Kidney (tissue), 14 donors: ENCODE data around the gene MTREX. TPM values are rescaled to one million over a fixed set of nuclear protein-coding genes. Genes with fewer than 3 reads are reported as not detected.

Experiments
- DNase-seq, 5 donors: peaks; one replicate each; pipeline ENCODE4 v3.0.0-alpha.2; 2013 to 2020
- FAIRE-seq: peaks from 2 replicates; lab custom pipeline; 2012; peaks lifted over from hg19 to GRCh38; lab: Jason Lieb, UNC
- H3K27ac ChIP-seq, 2 donors: one replicate each; pipeline ENCODE4 v1.7.0; 2013; ENCODE audit warnings: low read depth in 2 of 2, low read length in 2 of 2, inconsistent platforms in 1 of 2
- H3K27me3 ChIP-seq: one replicate; pipeline ENCODE4 v1.7.1; 2013; ENCODE audit warnings: low read length, inconsistent platforms; ENCODE audit not compliant: control insufficient read depth, insufficient read depth
- H3K36me3 ChIP-seq, 3 donors: one replicate each; pipeline versions ENCODE4 v1.7.0 to v1.7.1; 2013; ENCODE audit warnings: low read length in 3 of 3, control low read depth in 1 of 3, inconsistent platforms in 1 of 3; ENCODE audit not compliant: insufficient read depth in 3 of 3, control insufficient read depth in 2 of 3
- H3K4me1 ChIP-seq, 3 donors: one replicate each; pipeline versions ENCODE4 v1.7.0 to v1.7.1; 2013; ENCODE audit warnings: low read length in 3 of 3, inconsistent platforms in 1 of 3, low read depth in 1 of 3; ENCODE audit not compliant: control insufficient read depth in 2 of 3, insufficient read depth in 2 of 3
- H3K4me3 ChIP-seq, 3 donors: one replicate each; pipeline versions ENCODE4 v1.7.0 to v1.8.1; 2013; ENCODE audit warnings: low read length in 3 of 3, control low read depth in 1 of 3, inconsistent platforms in 1 of 3
- H3K9ac ChIP-seq, 3 donors: one replicate each; pipeline versions ENCODE4 v1.7.0 to v1.7.1; 2013; ENCODE audit warnings: low read length in 3 of 3, control low read depth in 1 of 3, inconsistent platforms in 1 of 3
- H3K9me3 ChIP-seq, 3 donors: one replicate each; pipeline versions ENCODE4 v1.7.0 to v1.7.1; 2013; ENCODE audit warnings: low read length in 3 of 3, control low read depth in 1 of 3, inconsistent platforms in 1 of 3; ENCODE audit not compliant: control insufficient read depth in 2 of 3, insufficient read depth in 1 of 3
- CTCF ChIP-seq: IDR thresholded peaks from 3 replicates; pipeline ENCODE4 v1.5.1; 2012; ENCODE audit warnings: mild to moderate bottlenecking, moderate library complexity, borderline replicate concordance; ENCODE audit not compliant: insufficient read depth; ENCODE audit errors: extremely low read depth
- intact Hi-C: fragments of 100-400 bp; cut with DNase I; formaldehyde crosslinking; loops from one replicate; pipeline ENCODE4 v1.11.1; 2022
- polyA plus RNA-seq: library from polyadenylated mRNA; stranded (reverse); fragments of 350-450 nt; fragmentation: Illumina TruSeq; extraction: RNeasy Lipid Tissue Mini Kit (QIAGEN cat#74804); gene quantifications from one replicate; pipeline ENCODE4 v1.2.3, GENCODE V29; 2014; ENCODE audit warnings: low read depth, low replicate concordance; ENCODE audit not compliant: insufficient read depth
- total RNA-seq: library from RNA; stranded (reverse); fragmentation: NEBNext Ultra II Directional; extraction: Animal tissue kit (Norgen Biotek cat#: 25700); gene quantifications from one replicate; pipeline ENCODE4 v1.2.1, GENCODE V29; 2021
- donor health status: control.
- donor health status: control.
- donor health status: control.
- donor health status: control.
- donor health status: control.
- donor health status: DM: yes; HTN: yes; CAD: no.
- donor health status: Normal renal cell carcinoma (clear cell type).

The MTREX gene
- total and polyA plus RNA-seq, 2 donors from 2014 or later: 19.3 to 69.7 TPM

- FAIRE-seq: peak; percentile 59
- Histone ChIP-seq H3K27ac (no peak overlapping the region), H3K9me3 (no peaks in the 10 kb centered on the region), H3K9ac (no peak overlapping the region), H3K36me3 (peaks cover 0 to 14% (median 6%) of the 10 kb centered on the region in 3 donors), H3K4me1 (no peaks in the 10 kb centered on the region), H3K4me3 (no peak overlapping the region), H3K27me3 (no peaks in the 10 kb centered on the region)
- intact Hi-C loops: loop anchor here (10.0 kb wide), 1 partner anchor 298 kb away; no protein-coding TSS in a partner anchor
- peak in 2 of 5 donors; percentile 28 to 65 for DNase-seq
- TF ChIP-seq CTCF: peak; percentile 60
Observed at GRCh38 chr5:55407059-55407684, 99.4 kb downstream of the MTREX start.

- no peak overlapping the region for H3K4me3 ChIP-seq
- no peaks in the 10 kb centered on the region for H3K9me3 ChIP-seq
- DNase-seq (no peak), FAIRE-seq (no peak)
- TF ChIP-seq CTCF: no peak
- no peaks in the 10 kb centered on the region for H3K4me1 ChIP-seq
- intact Hi-C loops: loop anchor here (10.0 kb wide), 1 partner anchor 297 kb away; no protein-coding TSS in a partner anchor
- peaks cover 0 to 11% (median 9%) of the 10 kb centered on the region in 3 donors for H3K36me3 ChIP-seq
- no peaks in the 10 kb centered on the region for H3K27me3 ChIP-seq
- no peak overlapping the region for H3K27ac ChIP-seq
- H3K9ac ChIP-seq: no peak overlapping the region
Observed at GRCh38 chr5:55407984-55408383, 100.2 kb downstream of the MTREX start.

GRCh38 chr5:55409775-55410174, 102.0 kb downstream of the MTREX start:
- H3K9me3 ChIP-seq: no peaks in the 10 kb centered on the region
- no peak overlapping the region for H3K9ac ChIP-seq
- DNase-seq (no peak), FAIRE-seq (peak; percentile 15)
- H3K36me3 ChIP-seq: peaks cover 0 to 7% (median 6%) of the 10 kb centered on the region in 3 donors
- no peak overlapping the region for H3K27ac ChIP-seq
- intact Hi-C loops: loop anchor here (10.0 kb wide), 1 partner anchor 295 kb away; no protein-coding TSS in a partner anchor
- H3K4me1 ChIP-seq: no peaks in the 10 kb centered on the region
- no peak for TF ChIP-seq CTCF
- H3K27me3 ChIP-seq: no peaks in the 10 kb centered on the region
- H3K4me3 ChIP-seq: no peak overlapping the region
